ENCODE measurements around the gene CBX5.

The CBX5 gene

DNA sequence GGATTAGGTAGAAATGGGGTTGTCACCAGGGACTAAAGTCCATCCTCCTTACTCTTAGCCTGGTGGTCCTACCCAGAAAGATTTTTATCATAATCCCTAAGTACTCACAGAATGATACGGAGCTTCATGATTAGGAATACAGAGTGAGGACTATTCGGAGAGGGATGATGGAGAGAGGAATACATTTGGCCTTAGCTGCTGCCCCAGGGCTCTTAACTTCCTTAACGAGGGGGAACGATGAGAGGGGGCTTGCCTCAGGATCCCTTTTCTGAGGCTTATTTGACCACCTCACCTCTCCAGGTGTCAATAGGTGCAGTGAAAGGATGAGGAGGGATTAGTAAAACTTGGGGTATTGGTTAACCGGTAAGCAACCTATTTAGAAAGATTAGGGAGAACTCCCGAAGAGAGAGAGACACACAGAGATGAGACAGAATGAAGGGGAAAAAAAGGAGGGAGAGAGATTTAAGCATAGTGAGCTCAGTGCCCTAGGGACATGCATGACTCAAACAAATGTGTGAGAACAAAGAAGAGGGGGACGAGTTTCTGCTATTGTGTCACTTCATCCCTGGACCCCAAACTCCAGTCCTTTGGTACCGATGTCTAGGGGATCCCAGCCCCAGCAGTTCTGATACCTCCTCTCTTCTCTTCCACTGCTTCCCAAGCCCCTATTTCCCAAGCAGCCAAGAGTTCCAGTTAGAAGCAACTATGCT, 19.7 kb upstream of the CBX5 start:
- TF ChIP-seq, protein P1, sequence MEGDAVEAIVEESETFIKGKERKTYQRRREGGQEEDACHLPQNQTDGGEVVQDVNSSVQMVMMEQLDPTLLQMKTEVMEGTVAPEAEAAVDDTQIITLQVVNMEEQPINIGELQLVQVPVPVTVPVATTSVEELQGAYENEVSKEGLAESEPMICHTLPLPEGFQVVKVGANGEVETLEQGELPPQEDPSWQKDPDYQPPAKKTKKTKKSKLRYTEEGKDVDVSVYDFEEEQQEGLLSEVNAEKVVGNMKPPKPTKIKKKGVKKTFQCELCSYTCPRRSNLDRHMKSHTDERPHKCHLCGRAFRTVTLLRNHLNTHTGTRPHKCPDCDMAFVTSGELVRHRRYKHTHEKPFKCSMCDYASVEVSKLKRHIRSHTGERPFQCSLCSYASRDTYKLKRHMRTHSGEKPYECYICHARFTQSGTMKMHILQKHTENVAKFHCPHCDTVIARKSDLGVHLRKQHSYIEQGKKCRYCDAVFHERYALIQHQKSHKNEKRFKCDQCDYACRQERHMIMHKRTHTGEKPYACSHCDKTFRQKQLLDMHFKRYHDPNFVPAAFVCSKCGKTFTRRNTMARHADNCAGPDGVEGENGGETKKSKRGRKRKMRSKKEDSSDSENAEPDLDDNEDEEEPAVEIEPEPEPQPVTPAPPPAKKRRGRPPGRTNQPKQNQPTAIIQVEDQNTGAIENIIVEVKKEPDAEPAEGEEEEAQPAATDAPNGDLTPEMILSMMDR (IDR thresholded peaks at IDR 0.05): no peak
- Histone ChIP-seq H3K9me3 (ENCODE audit: control insufficient read depth, low read length) (no peaks in the 10 kb centered on the region), H3K9ac (no peak overlapping the region), H3K27ac (no peak overlapping the region), H3K4me3 (ENCODE audit: low read depth, low read length) (peak overlapping the region; percentile 50), H3K27me3 (ENCODE audit: control insufficient read depth, insufficient read depth, low read length) (no peaks in the 10 kb centered on the region), H3K79me2 (no peaks in the 10 kb centered on the region), H3K4me2 (ENCODE audit: low read length) (peak overlapping the region; percentile 79), H2AFZ (peak overlapping the region; percentile 94), H3K36me3 (ENCODE audit: control insufficient read depth, insufficient read depth, low read length) (no peaks in the 10 kb centered on the region), H3K4me1 (peaks cover 24% of the 10 kb centered on the region)

DNA sequence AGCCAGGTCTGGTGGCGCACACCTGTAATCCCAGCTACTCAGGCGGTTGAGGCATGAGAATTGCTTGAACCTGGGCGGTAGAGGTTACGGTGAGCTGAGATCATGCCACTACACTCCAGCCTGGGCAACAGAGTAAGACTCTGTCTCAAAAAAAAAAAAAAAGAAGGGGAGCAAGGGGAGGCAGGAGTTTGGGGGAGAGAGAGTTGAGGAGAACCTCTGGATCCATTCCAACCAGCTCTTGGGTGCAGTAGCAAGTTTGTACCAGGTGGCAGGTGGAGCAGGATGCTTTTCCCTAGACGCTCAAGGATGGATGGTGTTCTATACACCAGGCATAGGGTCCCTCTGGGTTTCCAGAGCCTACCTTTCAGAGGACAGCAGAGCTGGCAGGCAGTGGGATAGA, 19.0 kb upstream of the CBX5 start:
- TF ChIP-seq, protein P1 (IDR thresholded peaks at IDR 0.05): no peak
- Histone ChIP-seq H3K4me3 (ENCODE audit: low read depth, low read length) (no peak overlapping the region), H2AFZ (no peak overlapping the region), H3K27ac (no peak overlapping the region), H3K9ac (no peak overlapping the region), H3K4me1 (peaks cover 29% of the 10 kb centered on the region), H3K79me2 (no peaks in the 10 kb centered on the region), H3K36me3 (ENCODE audit: control insufficient read depth, insufficient read depth, low read length) (no peaks in the 10 kb centered on the region), H3K27me3 (ENCODE audit: control insufficient read depth, insufficient read depth, low read length) (no peaks in the 10 kb centered on the region), H3K9me3 (ENCODE audit: control insufficient read depth, low read length) (no peaks in the 10 kb centered on the region), H3K4me2 (ENCODE audit: low read length) (no peak overlapping the region)

DNA sequence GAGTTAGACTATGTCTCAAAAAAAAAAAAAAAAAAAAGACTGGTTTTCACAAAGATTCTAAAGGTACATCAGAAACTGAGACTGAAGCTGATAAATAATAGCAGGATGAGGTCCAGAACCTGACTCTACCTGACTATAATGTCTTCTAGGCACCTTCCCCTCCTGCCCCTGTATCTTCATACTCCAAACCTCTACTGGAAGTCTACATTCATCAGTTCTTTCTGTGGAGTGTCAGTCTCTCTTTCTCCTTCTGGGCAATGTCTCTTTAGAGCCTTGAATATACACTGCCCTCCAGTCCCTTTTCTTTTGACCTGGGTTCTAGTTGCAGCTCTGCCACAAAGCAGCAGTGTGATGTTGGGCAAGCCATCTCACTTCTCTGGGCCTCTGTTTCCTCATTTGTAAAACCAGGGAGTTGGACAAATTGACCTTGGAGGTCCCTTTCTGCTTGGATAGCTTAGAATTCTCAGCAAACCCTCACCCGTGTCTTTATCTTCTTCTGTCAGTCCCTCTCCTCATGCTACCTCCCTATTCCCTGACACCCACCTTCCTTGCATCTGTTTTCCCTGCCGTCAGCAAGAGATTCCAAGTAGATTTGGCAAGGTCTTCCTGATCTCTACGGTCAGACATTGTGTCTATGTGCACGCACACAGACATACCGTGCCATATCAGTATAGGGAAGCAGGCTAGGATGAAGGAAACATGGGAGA, 16.6 kb upstream of the CBX5 start:
- H3K4me2 ChIP-seq (ENCODE audit: low read length): peak overlapping the region; percentile 47
- no peak overlapping the region for H3K9ac ChIP-seq
- H3K79me2 ChIP-seq: no peaks in the 10 kb centered on the region
- TF ChIP-seq, protein P1 (IDR thresholded peaks at IDR 0.05): no peak
- H3K36me3 ChIP-seq (ENCODE audit: control insufficient read depth, insufficient read depth, low read length): no peaks in the 10 kb centered on the region
- H2AFZ ChIP-seq: peak overlapping the region; percentile 77
- H3K27me3 ChIP-seq (ENCODE audit: control insufficient read depth, insufficient read depth, low read length): no peaks in the 10 kb centered on the region
- peak overlapping the region; percentile 47 for H3K27ac ChIP-seq
- no peaks in the 10 kb centered on the region for H3K9me3 ChIP-seq (ENCODE audit: control insufficient read depth, low read length)
- peak overlapping the region; percentile 2 for H3K4me3 ChIP-seq (ENCODE audit: low read depth, low read length)
- H3K4me1 ChIP-seq: peaks cover 27% of the 10 kb centered on the region

DNA sequence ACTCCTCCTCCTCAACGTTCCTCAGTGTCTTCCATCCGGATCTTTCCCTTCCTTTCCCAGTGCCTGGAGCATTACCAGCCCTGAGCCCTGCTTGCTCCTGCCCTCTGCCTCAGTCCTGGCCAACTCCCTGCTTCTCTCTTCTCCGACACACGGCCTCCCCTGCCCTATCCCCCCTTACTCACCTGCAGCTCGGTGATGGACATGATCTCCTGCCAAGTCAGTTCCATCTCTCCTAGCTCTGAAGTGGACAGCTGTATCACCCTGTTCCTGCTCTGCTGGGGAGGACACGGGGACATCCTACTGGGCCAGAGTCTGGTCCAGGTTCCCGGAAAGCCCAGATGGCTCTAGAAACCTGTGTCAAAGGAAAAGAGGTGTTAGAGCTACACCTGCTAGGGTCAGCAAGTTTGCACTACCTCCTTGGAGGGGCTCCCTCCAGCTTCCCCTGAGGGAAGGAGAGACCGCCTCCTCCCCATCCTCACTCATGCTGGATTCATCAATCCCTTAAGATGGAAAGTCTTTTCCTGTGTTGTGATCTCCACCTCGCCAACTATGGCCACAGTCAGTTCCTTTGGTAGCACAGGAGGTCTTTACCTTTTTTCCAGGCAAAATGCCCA, 15.1 kb upstream of the CBX5 start:
- H3K79me2 ChIP-seq: no peaks in the 10 kb centered on the region
- H3K27me3 ChIP-seq (ENCODE audit: control insufficient read depth, insufficient read depth, low read length): no peaks in the 10 kb centered on the region
- H3K4me3 ChIP-seq (ENCODE audit: low read depth, low read length): no peak overlapping the region
- peaks cover 15% of the 10 kb centered on the region for H3K4me1 ChIP-seq
- H2AFZ ChIP-seq: no peak overlapping the region
- no peak overlapping the region for H3K27ac ChIP-seq
- no peaks in the 10 kb centered on the region for H3K36me3 ChIP-seq (ENCODE audit: control insufficient read depth, insufficient read depth, low read length)
- no peaks in the 10 kb centered on the region for H3K9me3 ChIP-seq (ENCODE audit: control insufficient read depth, low read length)
- TF ChIP-seq, protein P1 (IDR thresholded peaks at IDR 0.05): no peak
- H3K9ac ChIP-seq: no peak overlapping the region
- no peak overlapping the region for H3K4me2 ChIP-seq (ENCODE audit: low read length)
